Neural progenitor cell (in vitro differentiated cells): ENCODE results near the gene IL17D.

Source experiments
- EZH2 ChIP-seq: fragments of 200-600 bp; sonication (generic); IDR thresholded peaks from 2 replicates; pipeline ENCODE4 v1.6.1; 2017; ENCODE audit warnings: antibody characterized with exemption, mild to moderate bottlenecking, moderate library complexity
- EZH2phosphoT487 ChIP-seq: fragments of 200-600 bp; sonication (generic); IDR thresholded peaks from 2 replicates; pipeline ENCODE4 v1.6.1; 2017; ENCODE audit warnings: antibody characterized with exemption
- TF ChIP-seq, protein P1 (sequence below): fragments of 200-600 bp; sonication (generic); IDR thresholded peaks from 2 replicates; pipeline ENCODE4 v1.5.1; 2017; ENCODE audit warnings: antibody characterized with exemption, mild to moderate bottlenecking

- TF ChIP-seq, protein P1, sequence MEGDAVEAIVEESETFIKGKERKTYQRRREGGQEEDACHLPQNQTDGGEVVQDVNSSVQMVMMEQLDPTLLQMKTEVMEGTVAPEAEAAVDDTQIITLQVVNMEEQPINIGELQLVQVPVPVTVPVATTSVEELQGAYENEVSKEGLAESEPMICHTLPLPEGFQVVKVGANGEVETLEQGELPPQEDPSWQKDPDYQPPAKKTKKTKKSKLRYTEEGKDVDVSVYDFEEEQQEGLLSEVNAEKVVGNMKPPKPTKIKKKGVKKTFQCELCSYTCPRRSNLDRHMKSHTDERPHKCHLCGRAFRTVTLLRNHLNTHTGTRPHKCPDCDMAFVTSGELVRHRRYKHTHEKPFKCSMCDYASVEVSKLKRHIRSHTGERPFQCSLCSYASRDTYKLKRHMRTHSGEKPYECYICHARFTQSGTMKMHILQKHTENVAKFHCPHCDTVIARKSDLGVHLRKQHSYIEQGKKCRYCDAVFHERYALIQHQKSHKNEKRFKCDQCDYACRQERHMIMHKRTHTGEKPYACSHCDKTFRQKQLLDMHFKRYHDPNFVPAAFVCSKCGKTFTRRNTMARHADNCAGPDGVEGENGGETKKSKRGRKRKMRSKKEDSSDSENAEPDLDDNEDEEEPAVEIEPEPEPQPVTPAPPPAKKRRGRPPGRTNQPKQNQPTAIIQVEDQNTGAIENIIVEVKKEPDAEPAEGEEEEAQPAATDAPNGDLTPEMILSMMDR, result no peak
- no peak for TF ChIP-seq EZH2
- TF ChIP-seq EZH2phosphoT487, result no peak
These were observed 9.5 kb downstream of the IL17D start for GRCh38 chr13:20713014-20713376.
